Transverse colon (tissue), 4 donors: ENCODE results near the gene PPM1H. TPM values are rescaled to one million over a fixed set of nuclear protein-coding genes. Genes with fewer than 3 reads are reported as not detected.

Experiments used
- DNase-seq: peaks from one replicate; pipeline ENCODE4 v3.0.0-alpha.2; 2019
- H3K27ac ChIP-seq, 4 donors: fragments of 200-600 bp; sonication (generic); 2 replicates each; pipeline ENCODE4 v1.5.1; 2016 to 2018; ENCODE audit warnings: inconsistent platforms in 4 of 4
- H3K27me3 ChIP-seq: fragments of 200-600 bp; sonication (generic); 2 replicates; pipeline ENCODE4 v1.5.1; 2017; ENCODE audit warnings: inconsistent platforms
- H3K36me3 ChIP-seq, 4 donors: fragments of 200-600 bp; sonication (generic); 2 replicates each; pipeline ENCODE4 v1.5.1; 2017 to 2019; ENCODE audit warnings: inconsistent platforms in 4 of 4
- H3K4me1 ChIP-seq, 4 donors: fragments of 200-600 bp; sonication (generic); 2 replicates each; pipeline ENCODE4 v1.5.1; 2017 to 2020; ENCODE audit warnings: inconsistent platforms in 4 of 4
- H3K4me3 ChIP-seq, 4 donors: fragments of 200-600 bp; sonication (generic); 1 replicate in 1 of 4; 2 replicates in 3 of 4; pipeline versions ENCODE4 v1.5.1 to v1.6.1; 2017 to 2019; ENCODE audit warnings: inconsistent platforms in 4 of 4
- H3K9me3 ChIP-seq, 2 donors: fragments of 200-600 bp; sonication (generic); 2 replicates each; pipeline ENCODE4 v1.5.1; 2017 to 2019; ENCODE audit warnings: inconsistent platforms in 2 of 2
- CTCF ChIP-seq, 5 experiments: fragments of 200-600 bp in 3 of 5; fragments of 450-650 bp in 2 of 5; sonication (generic) in 3 of 5; IDR thresholded peaks; 1 replicate in 2 of 5; 2 replicates in 3 of 5; pipeline ENCODE4 v1.5.1; 2016 to 2017; ENCODE audit warnings: antibody characterized with exemption in 5 of 5, inconsistent platforms in 3 of 5, mild to moderate bottlenecking in 2 of 5, moderate library complexity in 1 of 5
- EP300 ChIP-seq: sonication (generic); formaldehyde crosslinking; IDR thresholded peaks from one replicate; pipeline ENCODE4 v1.6.1; 2017; ENCODE audit warnings: antibody characterized with exemption, low read depth
- POLR2A ChIP-seq: fragments of 450-650 bp; IDR thresholded peaks from one replicate; pipeline ENCODE4 v1.6.1; 2016; ENCODE audit warnings: antibody characterized with exemption, mild to moderate bottlenecking, moderate library complexity
- POLR2AphosphoS5 ChIP-seq, 3 donors: sonication (generic); formaldehyde crosslinking; IDR thresholded peaks; one replicate each; pipeline ENCODE4 v1.6.1; 2016; ENCODE audit warnings: antibody characterized with exemption in 3 of 3
- whole genome bisulfite sequencing, 2 donors: methylation state at CpG; one replicate each; pipeline ENCODE4 v1.1.5; 2018; ENCODE audit warnings: low coverage in 1 of 2; 5-methylcytosine and 5-hydroxymethylcytosine counted together
- in situ Hi-C, 4 donors: fragments of 200-750 bp; cut with MboI; loops; one replicate each; pipeline versions ENCODE4 v1.15.0 to v1.15.1; 2017; ENCODE audit warnings: low sequenced_read_pairs in 3 of 4, low pct_ligation_motif_present in 1 of 4, low pct_unique_long_range_greater_than_20kb in 1 of 4
- intact Hi-C: fragments of 100-400 bp; cut with DNase I; formaldehyde crosslinking; loops from one replicate; pipeline ENCODE4 v1.15.1; 2023; ENCODE audit warnings: low total_unique reads
- total RNA-seq, 4 donors: library from RNA; depleted of rRNA; stranded (reverse); fragments of >200 nt; gene quantifications; one replicate each; pipeline ENCODE4 v1.1.0, GENCODE V29; 2016

PPM1H gene
- total RNA-seq, 4 donors from 2014 or later: 0.37 to 3.2 (median 2.8) TPM

GRCh38 chr12:62808166-62808879 lies 126.6 kb downstream of the PPM1H start:
- no peaks in the 10 kb centered on the region for H3K36me3 ChIP-seq
- TF ChIP-seq CTCF (IDR thresholded peaks at IDR 0.05): no peak
- no peak for TF ChIP-seq EP300
- TF ChIP-seq POLR2A: no peak
- no peak for TF ChIP-seq POLR2AphosphoS5 (IDR thresholded peaks at IDR 0.05)
- 71 to 78% methylated on average over 1 to 4 of the region's 4 CpGs for WGBS, 2 donors

GRCh38 chr12:62806893-62807292 lies 128.1 kb downstream of the PPM1H start:
- Histone ChIP-seq H3K27ac (no peak overlapping the region), H3K4me1 (no peaks in the 10 kb centered on the region), H3K4me3 (no peak overlapping the region), H3K9me3 (no peaks in the 10 kb centered on the region), H3K36me3 (no peaks in the 10 kb centered on the region), H3K27me3 (no peaks in the 10 kb centered on the region)
- DNase-seq: no peak
- in situ Hi-C loops: no loop called here
- WGBS, 2 donors: 52 to 87% methylated on average over 2 of the region's 2 CpGs
- intact Hi-C loops: no loop called here
- no peak for TF ChIP-seq POLR2AphosphoS5 (IDR thresholded peaks at IDR 0.05)
- no peak for TF ChIP-seq POLR2A
- no peak for TF ChIP-seq EP300
- TF ChIP-seq CTCF (IDR thresholded peaks at IDR 0.05): no peak

More at GRCh38 chr12:62808166-62808879, 126.6 kb downstream of the PPM1H start:
- H3K4me3 ChIP-seq: no peak overlapping the region
- H3K27me3 ChIP-seq: no peaks in the 10 kb centered on the region
- intact Hi-C loops: no loop called here
- no peaks in the 10 kb centered on the region for H3K9me3 ChIP-seq
- peaks cover 0 to 6% (median 2%) of the 10 kb centered on the region in 4 donors for H3K4me1 ChIP-seq
- no peak for DNase-seq
- in situ Hi-C loops: no loop called here
- no peak overlapping the region for H3K27ac ChIP-seq

DNA sequence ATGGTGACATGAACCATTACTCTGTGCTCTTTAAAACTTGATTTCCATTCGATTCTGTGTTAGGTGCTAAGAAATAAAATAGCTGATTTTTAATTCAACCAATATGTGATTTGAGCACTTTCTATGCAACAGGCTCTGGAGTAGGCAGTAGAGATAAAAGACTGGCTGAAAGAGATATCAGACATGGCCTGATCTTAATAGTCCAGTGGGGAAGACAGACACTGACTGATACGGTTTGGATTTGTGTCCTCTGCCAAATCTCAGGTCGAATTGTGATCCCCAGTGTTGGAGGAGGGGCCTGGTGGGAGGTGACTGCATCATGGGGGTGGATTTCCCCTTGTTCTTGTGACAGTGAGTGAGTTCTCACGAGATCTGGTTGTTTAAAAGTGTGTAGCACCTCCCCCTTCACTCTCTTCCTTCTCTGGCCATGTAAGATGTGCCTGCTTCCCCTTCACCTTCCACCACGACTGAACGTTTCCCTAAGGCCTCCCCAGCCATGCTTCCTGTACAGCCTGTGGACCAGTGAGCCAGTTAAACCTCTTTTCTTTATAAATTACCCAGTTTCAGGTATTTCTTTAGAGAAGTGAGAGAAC lies 128.6 kb downstream of the PPM1H start:
- H3K4me3 ChIP-seq: no peak overlapping the region
- WGBS, 2 donors: 84 to 89% methylated on average over 5 to 6 of the region's 6 CpGs
- no peak overlapping the region for H3K27ac ChIP-seq
- DNase-seq: no peak
- intact Hi-C loops: no loop called here
- no peaks in the 10 kb centered on the region for H3K27me3 ChIP-seq
- no peak for TF ChIP-seq CTCF (IDR thresholded peaks at IDR 0.05)
- TF ChIP-seq EP300: no peak
- no peak for TF ChIP-seq POLR2AphosphoS5 (IDR thresholded peaks at IDR 0.05)
- no peak for TF ChIP-seq POLR2A
- H3K9me3 ChIP-seq: no peaks in the 10 kb centered on the region
- no peaks in the 10 kb centered on the region for H3K36me3 ChIP-seq
- no peaks in the 10 kb centered on the region for H3K4me1 ChIP-seq
- in situ Hi-C loops: no loop called here

GRCh38 chr12:62805517-62805916 lies 129.4 kb downstream of the PPM1H start:
- TF ChIP-seq POLR2AphosphoS5 (IDR thresholded peaks at IDR 0.05) (no peak), CTCF (IDR thresholded peaks at IDR 0.05) (no peak), EP300 (no peak), POLR2A (no peak)
- no peaks in the 10 kb centered on the region for H3K36me3 ChIP-seq
- 56 to 75% methylated on average over 3 of the region's 3 CpGs for WGBS, 2 donors
- in situ Hi-C loops (no loop called here), intact Hi-C loops (no loop called here)
- DNase-seq: no peak
- H3K27ac ChIP-seq: no peak overlapping the region
- H3K4me1 ChIP-seq: no peaks in the 10 kb centered on the region
- H3K4me3 ChIP-seq: no peak overlapping the region
- no peaks in the 10 kb centered on the region for H3K9me3 ChIP-seq
- no peaks in the 10 kb centered on the region for H3K27me3 ChIP-seq
